ENCODE measurements around the gene APEX2.
"Not testable (repeated sequence)": the region's sequence is repeated elsewhere in the genome, so short reads cannot be mapped to it uniquely, and the experiment has no call there.

The APEX2 gene

GRCh38 chrX:55011294-55011693, 11.1 kb downstream of the APEX2 start:
- DNase-seq: no peak

GRCh38 chrX:55014897-55015299, 14.7 kb downstream of the APEX2 start:
- no peak for DNase-seq

- no peak for DNase-seq
These were observed 26.0 kb downstream of the APEX2 start for GRCh38 chrX:55026143-55026542.

- no peak for DNase-seq
These were observed 26.7 kb downstream of the APEX2 start for GRCh38 chrX:55026840-55027239.

- DNase-seq: no peak
These were observed 27.9 kb downstream of the APEX2 start for GRCh38 chrX:55028040-55028439.

- no peak for DNase-seq
These were observed 28.4 kb downstream of the APEX2 start for GRCh38 chrX:55028611-55029010.

GRCh38 chrX:55029291-55029690, 29.1 kb downstream of the APEX2 start:
- no peak for DNase-seq

- DNase-seq: no peak
These were observed 30.4 kb downstream of the APEX2 start, which contains the start of gene ALAS2 for GRCh38 chrX:55030271-55031205. ALAS2 (minus strand) TSS chrX:55030977; CDS start chrX:55026000, 4,977 bp downstream.

- DNase-seq: no peak
These were observed 33.3 kb downstream of the APEX2 start for GRCh38 chrX:55033429-55033828.

GRCh38 chrX:55039471-55039870, 39.3 kb downstream of the APEX2 start:
- DNase-seq: no peak

- DNase-seq: no peak
These were observed 41.4 kb downstream of the APEX2 start for GRCh38 chrX:55041514-55041913.

GRCh38 chrX:55050599-55050998, 50.4 kb downstream of the APEX2 start:
- not testable (repeated sequence) for DNase-seq

- peak in 4 of 51 donors; percentile 1 to 14 (median 2) for DNase-seq
These were observed 56.9 kb downstream of the APEX2 start for GRCh38 chrX:55056820-55057674.

GRCh38 chrX:55057675-55058249, 57.6 kb downstream of the APEX2 start:
- DNase-seq: peak in 12 of 51 donors; percentile 0 to 48 (median 0)
